Activated naive CD4-positive, alpha-beta T cell treated with Interleukin-2 at 50 U/mL for 16 hours (primary cell): ENCODE measurements around the gene FNDC3A.

Experiments
- DNase-seq: peaks from one replicate; pipeline ENCODE4 v3.0.0-alpha.2; 2020

The FNDC3A gene

DNA sequence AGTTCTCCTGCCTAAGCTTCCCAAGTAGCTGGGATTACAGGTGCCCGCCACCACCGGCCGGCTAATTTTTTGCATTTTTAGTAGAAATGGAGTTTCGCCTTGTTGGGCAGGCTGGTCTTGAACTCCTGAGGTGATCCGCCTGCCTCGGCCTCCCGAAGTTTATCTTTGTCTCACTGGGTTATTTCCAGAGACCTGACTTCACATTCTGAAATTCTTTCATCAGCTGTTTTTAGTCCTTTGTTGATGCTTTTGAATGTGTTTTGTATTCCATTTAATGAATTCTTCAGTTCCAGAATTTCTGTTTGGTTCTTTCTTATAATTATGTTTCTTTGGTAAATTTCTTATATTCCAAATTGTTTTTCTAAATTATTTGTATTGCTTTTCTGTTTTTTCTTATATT lies 189.0 kb downstream of the FNDC3A start:
- DNase-seq = no peak

GRCh38 chr13:49165798-49166752 lies 190.4 kb downstream of the FNDC3A start:
- no peak for DNase-seq

DNA sequence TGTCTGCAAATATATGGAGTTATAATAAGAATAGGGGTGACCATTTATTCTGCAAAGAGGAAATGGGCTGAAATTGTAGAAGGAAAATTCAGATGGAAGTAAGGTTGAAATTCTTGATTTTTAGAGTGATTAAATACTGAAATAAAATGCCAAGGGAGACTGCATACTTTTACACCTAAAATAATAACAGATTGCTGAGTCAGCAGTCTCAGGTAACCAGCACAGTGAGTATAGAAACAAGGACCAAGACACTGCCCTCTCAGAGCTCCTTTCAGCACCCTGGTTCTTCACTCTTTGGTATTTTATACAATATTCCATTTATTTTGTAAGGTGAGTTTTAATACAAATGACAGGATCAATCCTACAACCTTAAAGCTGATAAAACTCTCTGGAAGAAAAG lies 195.6 kb downstream of the FNDC3A start:
- DNase-seq = no peak

GRCh38 chr13:49183672-49184325 lies 208.1 kb downstream of the FNDC3A start:
- no peak for DNase-seq

DNA sequence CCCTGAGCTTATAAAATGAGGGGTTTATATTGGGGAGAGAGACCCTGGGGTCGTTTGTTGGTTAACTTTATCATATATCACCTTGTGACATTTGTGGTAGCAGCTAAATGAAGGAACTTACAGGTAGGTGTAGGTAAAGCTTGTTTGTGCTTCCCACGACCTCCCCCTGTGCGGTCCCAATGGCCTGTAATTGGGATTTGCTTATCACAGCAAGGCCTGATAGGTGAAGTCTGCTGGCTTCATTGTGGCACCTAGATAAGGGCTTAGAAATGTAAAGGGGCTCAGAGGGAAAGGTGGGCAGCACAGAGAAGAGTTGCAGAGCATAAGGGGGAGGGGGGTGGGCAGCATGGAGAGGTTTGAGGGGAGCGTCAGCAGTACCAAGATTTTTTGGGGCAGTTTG lies 208.9 kb downstream of the FNDC3A start:
- no peak for DNase-seq

DNA sequence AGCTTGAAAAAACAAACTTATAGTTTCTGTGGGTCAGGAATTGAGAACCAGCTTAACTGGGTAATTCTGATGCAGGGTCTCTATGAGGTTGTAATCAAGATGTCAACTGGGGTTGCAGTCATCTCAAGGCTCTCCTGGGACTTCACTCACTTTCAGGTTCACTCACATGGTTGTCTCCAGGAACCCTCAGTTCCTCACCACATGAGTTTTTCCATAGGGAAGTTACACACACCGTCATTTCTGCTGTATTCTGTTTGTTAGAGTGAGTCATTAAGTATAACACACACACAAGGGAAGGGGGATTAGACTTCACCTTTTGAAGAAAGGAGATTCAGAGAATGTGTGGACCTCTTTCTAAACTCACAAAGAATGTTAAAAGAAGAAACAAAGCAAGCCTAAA lies 209.6 kb downstream of the FNDC3A start:
- no peak for DNase-seq

DNA sequence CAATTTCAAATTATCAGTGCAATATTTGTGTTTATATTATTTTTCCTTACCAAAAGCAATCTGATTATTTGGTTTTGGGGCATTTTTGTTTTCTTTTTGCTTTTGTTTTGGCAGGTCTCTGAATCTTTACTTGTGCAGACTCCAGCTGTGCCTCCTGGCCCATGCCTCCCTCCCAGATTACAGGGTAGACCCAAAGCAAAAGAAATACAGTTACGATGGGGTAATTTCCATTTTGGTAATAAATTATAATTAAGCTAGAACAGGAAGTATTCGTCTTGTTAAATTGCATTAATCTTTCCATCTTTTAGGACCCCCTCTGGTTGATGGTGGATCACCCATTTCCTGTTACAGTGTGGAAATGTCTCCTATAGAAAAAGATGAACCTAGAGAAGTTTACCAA lies 215.2 kb downstream of the FNDC3A start:
- DNase-seq = no peak

- no peak for DNase-seq
These were observed 230.9 kb downstream of the FNDC3A start for GRCh38 chr13:49206641-49207040.

DNA sequence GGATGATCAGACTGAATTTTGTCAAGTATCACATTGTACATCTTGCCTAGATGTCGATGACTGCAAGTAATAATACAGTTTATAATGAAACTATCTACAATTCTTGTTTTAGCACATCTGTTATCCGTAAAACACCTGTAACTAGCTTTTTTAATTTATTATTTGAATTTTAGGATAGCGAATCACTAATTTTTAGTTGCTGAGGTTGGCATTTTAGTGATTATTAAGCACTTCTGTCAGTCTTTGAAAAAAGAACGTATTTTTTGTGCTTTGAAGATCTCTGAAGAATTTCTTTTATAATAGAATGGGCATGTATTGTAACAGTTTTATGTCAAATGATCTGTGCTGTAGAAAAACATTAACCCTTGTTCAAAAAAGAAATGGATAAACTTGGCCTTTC lies 232.9 kb downstream of the FNDC3A start:
- no peak for DNase-seq

GRCh38 chr13:49210114-49210513 lies 234.4 kb downstream of the FNDC3A start:
- DNase-seq = no peak

GRCh38 chr13:49210669-49211068 lies 235.0 kb downstream of the FNDC3A start:
- DNase-seq = no peak

GRCh38 chr13:49213539-49213938 lies 237.8 kb downstream of the FNDC3A start:
- no peak for DNase-seq

GRCh38 chr13:49213997-49214916 lies 238.5 kb downstream of the FNDC3A start:
- no peak for DNase-seq

GRCh38 chr13:49214917-49215376 lies 239.2 kb downstream of the FNDC3A start:
- peak; percentile 42 for DNase-seq

GRCh38 chr13:49216334-49216733 lies 240.6 kb downstream of the FNDC3A start:
- DNase-seq = no peak

DNA sequence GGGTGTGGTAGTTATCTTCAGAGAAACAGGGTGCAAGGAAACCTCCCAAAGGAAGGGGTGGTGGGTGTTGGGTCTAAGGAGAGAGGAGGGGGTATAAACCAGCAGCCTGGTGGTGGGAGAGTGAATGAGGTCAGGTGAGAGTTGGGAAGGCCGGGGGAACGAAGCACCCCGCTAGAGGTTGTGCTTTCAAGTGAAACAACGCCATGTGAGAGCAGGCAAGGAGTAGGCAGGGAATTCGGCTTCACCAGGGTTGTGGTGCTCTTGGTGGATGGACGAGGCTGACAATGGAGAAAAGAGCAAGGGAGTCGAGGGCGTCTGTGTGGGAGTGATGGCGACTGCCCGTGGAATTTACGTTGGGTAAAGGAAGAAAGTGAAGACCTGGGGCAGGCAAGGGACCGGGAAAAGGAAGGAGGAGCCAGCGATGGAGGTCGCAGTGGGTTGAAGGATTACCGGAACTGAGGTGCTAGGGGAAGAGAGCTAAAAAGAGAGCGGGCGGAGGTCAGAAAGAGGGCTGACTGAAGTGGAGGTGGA lies 242.3 kb downstream of the FNDC3A start:
- no peak for DNase-seq

DNA sequence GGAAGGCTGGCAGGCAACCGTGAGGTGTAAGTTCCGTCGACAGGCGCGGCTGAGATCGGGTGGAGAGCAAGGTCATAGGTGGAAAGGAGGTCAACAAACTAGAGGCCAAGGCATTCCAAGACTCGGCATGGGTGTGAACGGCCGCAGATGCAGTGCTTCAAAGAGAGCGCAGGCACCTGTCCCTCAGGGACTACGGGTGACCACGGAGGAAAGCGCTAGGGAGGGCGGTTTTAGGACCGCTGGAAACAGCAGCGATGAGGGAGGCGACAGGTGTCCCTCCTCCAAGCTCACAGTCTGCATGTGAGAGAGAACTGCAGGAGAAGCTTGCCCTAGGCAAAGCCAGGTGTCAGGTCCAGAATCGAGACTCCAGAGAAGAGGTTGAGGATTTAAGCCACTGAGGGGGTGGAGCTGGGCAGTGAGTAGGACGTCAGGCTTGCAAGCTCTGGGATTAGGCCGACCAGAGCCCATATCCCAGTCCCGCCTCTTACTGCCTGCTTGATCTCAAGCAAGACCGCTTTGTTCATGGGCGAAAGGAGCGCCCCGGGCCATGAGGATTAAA lies 242.9 kb downstream of the FNDC3A start:
- no peak for DNase-seq

- DNase-seq = no peak
These were observed 243.9 kb downstream of the FNDC3A start for GRCh38 chr13:49219647-49220035.

DNA sequence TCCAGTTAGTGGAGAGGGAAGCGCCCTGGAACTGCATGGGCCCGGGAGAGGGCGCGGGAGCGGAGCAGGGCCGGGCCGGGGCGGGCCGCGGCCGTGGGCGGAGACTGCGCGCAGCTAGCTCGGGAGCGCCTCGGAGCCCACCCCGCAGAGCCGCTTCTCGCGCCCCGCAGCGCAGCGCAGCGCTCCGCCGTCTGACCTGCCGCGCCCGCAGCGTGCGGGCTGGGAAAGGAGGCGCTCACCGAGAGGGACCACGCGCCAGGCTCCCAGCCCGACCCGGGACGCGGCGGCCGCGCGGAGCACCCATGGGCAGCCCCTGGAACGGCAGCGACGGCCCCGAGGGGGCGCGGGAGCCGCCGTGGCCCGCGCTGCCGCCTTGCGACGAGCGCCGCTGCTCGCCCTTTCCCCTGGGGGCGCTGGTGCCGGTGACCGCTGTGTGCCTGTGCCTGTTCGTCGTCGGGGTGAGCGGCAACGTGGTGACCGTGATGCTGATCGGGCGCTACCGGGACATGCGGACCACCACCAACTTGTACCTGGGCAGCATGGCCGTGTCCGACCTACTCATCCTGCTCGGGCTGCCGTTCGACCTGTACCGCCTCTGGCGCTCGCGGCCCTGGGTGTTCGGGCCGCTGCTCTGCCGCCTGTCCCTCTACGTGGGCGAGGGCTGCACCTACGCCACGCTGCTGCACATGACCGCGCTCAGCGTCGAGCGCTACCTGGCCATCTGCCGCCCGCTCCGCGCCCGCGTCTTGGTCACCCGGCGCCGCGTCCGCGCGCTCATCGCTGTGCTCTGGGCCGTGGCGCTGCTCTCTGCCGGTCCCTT lies 244.5 kb downstream of the FNDC3A start, which contains the start of gene MLNR:
Gene MLNR (plus strand): TSS at position 303 of the 820 bp plus-strand sequence. CDS start 0 bp downstream, at position 303.
- peak; percentile 53 for DNase-seq

DNA sequence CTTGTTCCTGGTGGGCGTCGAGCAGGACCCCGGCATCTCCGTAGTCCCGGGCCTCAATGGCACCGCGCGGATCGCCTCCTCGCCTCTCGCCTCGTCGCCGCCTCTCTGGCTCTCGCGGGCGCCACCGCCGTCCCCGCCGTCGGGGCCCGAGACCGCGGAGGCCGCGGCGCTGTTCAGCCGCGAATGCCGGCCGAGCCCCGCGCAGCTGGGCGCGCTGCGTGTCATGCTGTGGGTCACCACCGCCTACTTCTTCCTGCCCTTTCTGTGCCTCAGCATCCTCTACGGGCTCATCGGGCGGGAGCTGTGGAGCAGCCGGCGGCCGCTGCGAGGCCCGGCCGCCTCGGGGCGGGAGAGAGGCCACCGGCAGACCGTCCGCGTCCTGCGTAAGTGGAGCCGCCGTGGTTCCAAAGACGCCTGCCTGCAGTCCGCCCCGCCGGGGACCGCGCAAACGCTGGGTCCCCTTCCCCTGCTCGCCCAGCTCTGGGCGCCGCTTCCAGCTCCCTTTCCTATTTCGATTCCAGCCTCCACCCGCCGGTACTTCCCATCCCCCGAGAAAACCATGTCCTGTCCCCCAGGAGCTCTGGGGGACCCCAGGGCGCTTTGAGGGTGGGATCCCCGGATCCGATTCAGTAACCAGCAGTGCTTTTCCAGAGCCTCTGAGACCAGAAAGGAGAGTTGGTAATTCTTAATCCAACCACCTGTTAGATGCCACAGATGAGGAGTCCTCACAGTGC lies 245.3 kb downstream of the FNDC3A start:
- DNase-seq = peak; percentile 13

- no peak for DNase-seq
These were observed 245.9 kb downstream of the FNDC3A start for GRCh38 chr13:49221590-49221965.
